HT-29 (cell line): Measurements from ENCODE around the gene KHDC1L. TPM values are rescaled to one million over a fixed set of nuclear protein-coding genes. Genes with fewer than 3 reads are reported as not detected.
"Not testable (repeated sequence)": the region's sequence is repeated elsewhere in the genome, so short reads cannot be mapped to it uniquely, and the experiment has no call there.

Source experiments
- DNase-seq: peaks from one replicate; pipeline ENCODE4 v3.0.0-alpha.2; 2015; ENCODE audit warnings: low spot score
- total RNA-seq: library from RNA; depleted of rRNA; stranded (reverse); fragments of >200 nt; shearing (Covaris generic); gene quantifications from 2 replicates; pipeline ENCODE4 v1.2.3, GENCODE V29; 2014; rRNA removed

The KHDC1L gene, protein sequence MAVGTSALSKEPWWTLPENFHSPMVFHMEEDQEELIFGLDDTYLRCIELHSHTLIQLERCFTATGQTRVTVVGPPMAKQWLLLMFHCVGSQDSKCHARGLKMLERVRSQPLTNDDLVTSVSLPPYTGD
- total RNA-seq: not detected in 2 replicates

DNA sequence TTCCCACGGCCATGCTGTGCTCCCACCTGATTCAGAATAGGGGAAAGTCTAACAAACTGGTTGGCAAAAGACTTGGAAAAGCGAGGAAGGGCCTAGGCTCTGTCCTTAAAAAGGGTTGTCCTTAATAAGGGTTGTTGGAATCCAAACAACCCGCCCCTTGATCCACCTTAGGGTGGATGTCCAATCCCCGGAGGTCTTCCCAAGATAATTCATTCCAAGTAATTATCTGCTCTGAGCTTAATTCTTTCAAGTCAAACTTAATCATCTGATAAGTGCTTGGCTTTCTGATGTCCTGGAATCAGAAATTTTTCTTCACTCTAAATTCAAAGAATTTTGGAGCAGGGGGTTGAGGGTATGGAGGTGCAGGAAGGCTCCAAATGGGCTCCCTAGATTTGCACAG, at the start of gene KHDC1L:
Gene KHDC1L (minus strand): TSS at position 101 of the 400 bp plus-strand sequence. CDS start 88 bp downstream, at position 13.
- DNase-seq: no peak

DNA sequence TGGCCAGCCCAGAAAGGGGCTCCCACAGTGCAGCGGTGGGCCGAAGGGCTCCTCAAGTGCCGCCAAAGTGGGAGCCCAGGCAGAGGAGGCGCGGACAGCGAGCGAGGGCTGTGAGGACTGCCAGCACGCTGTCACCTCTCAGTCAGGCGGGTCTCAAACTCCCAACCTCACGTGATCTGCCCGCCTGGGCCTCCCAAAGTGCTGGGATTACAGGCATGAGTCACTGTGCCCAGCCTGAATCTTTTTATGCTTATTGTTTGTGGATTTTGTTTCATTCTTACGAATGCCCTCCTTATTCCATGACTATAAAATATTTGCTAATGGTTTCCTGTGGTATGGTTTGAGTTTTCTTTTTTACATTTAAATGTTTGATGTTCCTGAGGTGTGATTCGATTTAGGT, 44.0 kb upstream of the KHDC1L start:
- not testable (repeated sequence) for DNase-seq

DNA sequence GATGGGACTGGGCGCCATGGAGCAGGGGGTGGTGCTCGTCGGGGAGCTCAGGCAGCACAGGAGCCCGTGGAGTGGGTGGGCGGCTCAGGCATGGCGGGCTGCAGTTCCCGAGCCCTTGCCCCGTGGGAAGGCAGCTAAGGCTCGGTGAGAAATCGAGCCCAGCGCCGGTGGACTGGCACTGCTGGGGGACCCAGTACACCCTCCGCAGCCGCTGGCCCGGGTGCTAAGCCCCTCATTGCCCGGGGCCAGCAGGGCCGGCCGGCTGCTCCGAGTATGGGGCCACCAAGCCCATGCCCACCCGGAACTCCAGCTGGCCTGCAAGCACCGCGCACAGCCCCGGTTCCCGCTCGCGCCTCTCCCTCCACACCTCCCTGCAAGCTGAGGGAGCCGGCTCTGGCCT, 43.6 kb upstream of the KHDC1L start:
- DNase-seq: not testable (repeated sequence)

DNA sequence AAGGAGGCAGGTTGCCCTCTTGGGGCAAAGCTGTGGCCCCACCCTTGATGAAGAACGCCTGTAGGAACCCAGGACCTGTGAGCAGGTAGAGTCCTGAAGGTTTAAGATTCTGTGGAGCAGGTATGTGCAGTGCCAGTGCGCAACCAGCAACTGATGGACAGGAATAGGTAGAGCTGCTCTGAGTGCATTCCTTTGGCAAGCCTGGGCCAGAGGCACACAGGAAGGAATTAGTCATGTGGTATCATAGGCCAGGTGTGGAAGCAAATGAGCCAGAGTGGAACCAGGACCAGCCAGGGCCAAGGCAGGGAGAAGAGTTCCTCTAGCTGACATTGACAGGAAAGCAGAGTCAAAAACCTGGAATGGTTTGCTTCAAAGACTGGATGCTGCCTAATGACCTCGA, 39.1 kb upstream of the KHDC1L start:
- DNase-seq: peak; percentile 5

DNA sequence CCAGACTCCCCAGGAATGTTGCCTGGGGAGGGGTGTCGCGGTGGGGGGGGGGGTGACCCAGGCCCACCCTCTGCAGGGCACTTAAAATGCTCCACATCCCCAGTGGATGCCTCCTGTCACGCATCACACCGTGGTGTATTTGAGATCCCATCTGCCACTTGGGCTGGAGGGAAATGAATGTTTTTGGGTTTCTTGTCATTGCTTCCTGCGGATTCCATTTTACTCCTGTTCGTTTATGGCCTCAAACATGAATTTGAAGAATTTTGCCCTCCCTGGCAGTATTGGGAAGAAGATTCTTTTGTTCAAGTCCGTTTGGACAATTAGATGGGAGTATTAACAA, 38.2 kb upstream of the KHDC1L start:
- no peak for DNase-seq

DNA sequence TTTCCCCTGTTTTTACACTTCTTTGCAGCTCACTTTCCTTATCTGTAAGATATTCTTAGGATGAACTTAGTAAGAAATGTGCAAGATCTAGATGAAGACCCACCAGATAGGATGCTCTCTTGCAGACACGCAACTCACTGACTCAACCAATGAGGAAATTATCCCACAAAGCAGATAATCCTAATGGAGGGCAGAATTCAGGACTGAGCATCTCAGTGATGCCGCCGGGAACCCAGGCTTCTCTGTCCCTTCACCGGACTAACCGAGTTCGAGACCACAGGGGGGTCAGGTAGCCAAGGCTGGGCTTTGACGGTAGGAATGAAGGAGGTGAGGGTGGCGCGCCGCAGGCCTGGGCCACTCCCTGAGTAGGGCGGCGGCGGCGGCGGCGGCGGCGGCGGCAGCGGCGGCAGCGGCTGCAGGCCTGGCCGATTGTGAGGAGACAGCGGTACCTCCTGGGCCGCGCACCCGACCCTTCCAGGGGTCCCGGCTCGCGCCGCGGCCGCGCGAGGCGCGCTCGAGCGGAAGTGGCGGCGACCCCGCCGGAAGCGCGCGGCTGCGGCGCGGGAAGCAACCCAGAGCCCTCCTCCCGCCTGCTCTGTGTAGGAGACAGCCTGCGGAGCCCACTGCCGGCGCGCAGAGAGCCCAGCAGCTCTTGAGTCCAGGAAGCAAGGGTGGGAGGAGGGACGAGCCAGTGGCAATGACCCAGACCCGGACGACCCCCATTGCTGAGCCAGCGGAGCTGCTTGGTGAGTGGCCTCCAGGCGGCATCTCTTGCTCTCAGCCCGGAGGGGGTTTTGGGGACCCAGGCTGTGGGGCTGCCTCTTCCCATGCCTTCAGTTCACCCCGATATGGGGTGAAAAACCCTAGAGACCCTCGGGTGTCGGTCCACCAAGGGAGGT, 37.6 kb upstream of the KHDC1L start, which contains the start of gene KHDC1:
Gene KHDC1 (minus strand): TSS at position 526 of the 899 bp plus-strand sequence. CDS start 20,679 bp downstream, outside the sequence.
- no peak for DNase-seq

DNA sequence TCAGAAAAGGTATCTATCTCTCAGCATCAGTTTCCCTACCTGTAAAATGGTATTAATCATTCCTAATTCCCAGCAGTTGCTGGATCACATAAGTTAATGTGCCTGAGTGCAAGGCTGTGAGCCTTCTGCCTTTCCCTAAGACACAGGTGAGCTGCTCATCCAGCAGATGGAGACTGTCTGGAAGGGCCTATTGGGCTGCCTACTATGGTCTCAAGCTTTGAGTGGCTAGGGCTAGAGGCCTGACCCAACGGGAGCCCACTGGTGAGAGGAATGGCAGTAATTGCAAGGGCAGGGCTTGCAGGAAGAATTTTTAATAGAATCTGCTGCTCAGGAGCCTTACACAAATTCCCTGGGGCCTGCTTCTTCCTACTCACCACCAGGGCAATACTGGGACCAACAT, 33.4 kb upstream of the KHDC1L start:
- peak; percentile 1 for DNase-seq

DNA sequence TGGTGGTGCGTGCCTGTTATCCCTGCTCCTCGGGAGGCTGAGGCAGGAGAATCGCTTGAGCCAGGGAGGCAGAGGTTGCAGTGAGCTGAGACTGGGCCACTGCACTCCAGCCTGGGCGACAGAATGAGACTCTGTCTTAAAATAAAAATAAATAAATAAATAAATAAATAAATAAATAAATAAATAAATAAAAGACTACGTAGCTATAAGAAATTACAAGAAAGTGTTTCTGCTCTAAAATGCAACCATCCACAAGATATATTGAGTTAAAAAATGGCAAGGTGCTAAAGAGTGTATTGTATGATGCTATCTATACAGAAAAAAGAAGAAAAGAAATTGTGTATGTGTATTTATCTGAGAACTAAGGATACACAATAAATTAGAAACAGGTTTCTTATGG, 29.0 kb upstream of the KHDC1L start:
- DNase-seq: not testable (repeated sequence)

DNA sequence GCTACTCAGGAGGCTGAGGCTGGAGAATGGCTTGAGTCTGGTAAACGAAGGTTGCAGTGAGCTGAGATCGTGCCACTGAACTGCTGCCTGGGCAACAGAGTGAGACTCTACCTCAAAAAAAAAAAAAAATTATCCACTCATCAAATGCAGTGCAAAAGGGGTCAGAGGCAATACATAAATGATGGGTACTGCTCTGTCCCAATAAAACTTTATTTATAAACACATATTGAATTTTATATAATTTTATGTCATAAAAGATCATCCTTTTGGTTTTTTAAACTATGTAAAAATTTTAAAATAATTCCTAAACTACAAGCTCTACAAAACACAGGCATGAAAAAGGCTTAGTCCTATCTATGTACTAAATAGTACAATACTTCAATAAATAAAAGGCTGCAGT, 27.4 kb upstream of the KHDC1L start:
- DNase-seq: no peak

DNA sequence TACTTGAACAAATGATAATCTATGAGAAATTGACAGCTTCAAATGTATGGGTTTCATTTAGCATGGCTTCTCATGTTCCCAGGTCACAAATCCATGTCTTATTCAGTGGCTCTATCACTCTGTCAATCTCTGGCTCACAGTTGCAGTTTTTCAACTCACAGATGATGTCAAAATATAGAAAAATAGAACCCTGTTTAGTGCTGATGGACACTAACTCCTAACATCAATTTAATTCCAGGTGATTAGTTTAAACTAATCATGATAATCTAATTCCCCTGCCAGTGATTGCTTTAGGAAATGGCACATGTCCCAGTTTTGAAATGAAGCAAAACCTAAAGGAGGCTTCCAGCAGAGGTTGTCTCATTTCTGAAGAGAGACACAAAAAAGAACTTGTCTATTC, 24.7 kb upstream of the KHDC1L start:
- DNase-seq: no peak

DNA sequence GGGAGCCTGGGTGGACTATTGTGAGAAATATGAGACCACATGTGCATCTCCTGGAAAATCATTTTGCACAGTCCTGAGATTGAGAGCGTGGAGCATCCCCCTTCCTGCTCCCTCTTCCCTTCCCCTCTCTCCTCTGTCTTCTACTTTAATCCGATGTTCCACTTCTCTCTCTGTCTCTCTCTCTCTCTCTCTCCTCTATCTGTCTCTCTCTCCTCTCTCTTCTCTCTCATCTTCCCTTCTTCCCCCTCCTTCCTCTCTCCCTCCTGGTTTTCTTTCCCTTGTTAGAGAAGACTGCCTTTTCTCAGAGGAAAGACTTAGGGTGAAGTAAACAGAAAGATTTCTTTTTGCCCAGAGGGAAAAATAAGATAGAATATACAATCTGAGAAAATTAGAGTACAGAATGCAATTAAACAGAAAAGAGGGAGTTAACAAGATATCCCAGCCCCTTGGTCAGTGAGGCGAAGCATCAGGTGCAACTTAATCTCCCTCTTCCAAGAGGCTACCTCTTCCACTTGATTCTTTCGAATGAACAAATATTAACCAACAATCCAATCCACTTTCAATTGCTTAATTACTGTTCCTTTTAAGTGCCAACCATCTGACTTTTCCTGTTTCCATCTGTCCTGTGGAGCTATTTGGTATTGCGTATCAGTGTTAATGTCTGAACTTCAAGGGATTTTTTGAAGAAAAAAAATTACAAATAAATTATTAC, 23.1 kb upstream of the KHDC1L start:
- no peak for DNase-seq

DNA sequence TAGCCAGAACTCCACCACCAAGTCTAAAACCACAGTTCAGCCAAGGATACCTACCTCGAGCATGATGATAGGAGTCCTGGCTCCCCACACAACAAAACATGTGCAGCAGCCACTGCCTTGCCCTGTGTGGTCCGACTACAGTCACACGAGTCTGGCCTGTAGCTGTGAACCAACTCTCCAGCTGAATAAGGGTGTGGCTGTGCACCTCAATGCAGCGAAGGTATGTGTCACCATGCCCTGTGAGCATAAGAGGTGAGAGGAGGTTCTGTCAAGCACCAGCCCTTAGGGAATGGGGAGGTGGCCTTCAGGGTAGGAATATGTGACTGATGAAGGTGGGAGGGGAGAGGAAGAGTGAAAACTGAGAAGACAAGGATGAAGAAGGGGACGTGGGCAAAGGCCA, 16.7 kb upstream of the KHDC1L start:
- DNase-seq: no peak

DNA sequence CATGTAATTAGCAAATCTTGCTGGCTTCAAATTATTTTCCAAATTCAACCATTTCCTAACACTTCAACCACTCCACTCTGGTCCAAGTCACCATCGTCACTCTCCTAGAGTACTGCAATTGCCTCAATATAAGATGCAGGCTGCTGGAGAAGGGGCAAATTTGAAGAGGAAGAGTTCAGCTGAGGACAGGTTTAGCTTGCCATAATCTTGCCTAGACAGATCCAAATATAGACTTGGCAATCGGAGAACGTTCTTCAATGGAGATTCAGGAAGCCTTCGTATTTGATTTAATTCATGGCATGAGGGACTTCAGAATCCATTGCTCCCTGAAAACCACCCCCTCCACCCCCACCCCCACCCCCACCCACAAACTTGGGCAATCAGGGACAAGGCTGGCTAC, 15.4 kb upstream of the KHDC1L start:
- no peak for DNase-seq

DNA sequence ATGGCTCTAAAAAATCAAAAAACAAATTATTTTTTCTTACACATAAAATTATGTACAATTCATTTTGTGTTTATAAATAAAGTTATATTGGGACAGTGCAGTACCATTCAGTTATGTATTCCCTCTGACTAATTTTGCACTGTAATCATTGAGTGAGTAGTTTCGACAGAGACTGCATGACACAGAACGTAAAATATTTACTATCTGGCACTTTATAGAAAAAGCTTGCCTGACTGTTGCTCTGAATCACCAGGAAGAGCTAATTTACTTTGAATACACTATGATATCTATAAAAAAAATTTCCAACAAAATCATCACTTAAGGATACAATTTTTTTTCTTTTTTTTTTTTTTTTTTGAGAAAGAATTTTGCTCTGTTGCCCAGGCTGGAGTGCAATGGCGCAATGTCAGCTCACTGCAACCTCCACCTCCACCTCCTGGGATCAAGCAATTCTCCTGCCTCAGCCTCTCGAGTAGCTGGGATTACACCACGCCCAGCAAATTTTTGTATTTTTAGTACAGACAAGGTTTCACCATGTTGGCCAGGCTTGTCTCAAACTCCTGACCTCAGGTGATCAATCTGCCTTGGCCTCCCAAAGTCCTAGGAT, 11.0 kb upstream of the KHDC1L start:
- DNase-seq: no peak

DNA sequence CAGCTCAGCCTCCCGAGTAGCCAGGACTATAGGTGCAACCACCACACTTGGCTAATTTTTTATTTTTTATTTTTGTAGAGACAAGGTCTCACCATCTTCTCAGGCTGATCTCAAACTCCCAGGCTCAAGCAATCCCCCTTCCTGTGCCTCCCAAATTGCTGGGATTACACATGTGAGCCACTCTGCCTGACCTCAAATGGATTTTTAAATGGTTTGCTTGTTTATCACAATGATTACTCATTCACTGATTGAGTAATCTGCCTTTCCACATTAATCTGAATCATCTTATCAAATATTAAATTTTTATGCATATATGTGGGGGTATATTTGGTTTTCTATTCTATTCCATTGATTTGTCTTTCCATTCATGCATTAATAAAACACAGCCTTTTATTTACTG, 9.4 kb upstream of the KHDC1L start:
- DNase-seq: no peak

DNA sequence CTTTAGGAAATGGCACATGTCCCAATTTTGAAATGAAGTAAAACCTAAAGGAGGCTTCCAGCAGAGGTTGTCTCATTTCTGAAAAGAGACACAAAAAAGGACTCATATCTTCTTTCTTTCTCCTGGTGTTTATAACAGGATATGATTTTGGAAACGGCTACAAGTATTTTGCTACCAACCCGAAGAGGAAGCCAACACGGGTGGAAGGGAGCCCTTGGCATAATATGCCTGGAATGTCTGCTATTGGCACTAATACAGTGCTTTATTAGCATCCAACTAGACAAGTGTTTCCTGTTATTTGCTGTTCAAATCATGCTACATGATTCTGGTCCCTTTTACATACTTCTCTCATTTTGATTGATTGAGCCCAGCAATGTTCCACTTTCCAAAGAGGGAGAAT, 8.7 kb upstream of the KHDC1L start:
- not testable (repeated sequence) for DNase-seq

DNA sequence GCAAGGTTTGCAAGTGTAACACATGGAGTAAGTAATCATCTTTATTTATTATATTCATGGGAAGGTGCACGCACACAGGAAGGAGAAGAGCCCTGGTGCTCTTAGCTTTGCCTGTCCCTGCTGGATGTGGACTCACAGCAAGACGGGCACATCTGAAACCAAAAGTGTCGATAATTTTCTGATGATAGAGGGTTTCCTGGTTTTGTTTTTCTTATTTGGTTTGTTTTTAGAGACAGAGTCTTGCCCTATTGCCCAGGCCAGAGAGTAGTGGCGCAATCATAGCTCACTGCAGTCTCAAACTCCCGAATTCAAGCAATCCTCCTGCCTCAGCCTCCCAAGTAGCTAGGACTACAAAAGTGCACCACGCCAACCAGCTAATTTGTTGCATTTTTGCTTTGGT, 7.8 kb upstream of the KHDC1L start:
- no peak for DNase-seq

DNA sequence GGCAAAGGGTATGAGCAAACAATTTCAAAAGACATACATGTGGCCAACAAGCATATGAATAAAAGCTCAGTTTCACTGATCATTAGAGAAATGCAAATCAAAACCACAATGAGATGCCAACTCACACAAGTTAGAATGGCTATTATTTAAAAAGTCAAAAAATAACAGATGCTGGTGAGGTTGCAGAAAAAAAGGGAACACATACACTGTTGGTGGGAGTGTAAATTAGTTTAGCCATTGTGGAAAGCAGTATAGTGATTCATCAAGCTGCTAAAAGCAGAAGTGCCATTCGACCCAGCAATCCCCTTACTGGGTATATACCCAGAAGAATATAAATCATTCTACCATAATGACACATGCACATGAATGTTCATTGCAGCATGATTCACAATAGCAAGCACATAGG, 6.7 kb upstream of the KHDC1L start:
- DNase-seq: no peak

DNA sequence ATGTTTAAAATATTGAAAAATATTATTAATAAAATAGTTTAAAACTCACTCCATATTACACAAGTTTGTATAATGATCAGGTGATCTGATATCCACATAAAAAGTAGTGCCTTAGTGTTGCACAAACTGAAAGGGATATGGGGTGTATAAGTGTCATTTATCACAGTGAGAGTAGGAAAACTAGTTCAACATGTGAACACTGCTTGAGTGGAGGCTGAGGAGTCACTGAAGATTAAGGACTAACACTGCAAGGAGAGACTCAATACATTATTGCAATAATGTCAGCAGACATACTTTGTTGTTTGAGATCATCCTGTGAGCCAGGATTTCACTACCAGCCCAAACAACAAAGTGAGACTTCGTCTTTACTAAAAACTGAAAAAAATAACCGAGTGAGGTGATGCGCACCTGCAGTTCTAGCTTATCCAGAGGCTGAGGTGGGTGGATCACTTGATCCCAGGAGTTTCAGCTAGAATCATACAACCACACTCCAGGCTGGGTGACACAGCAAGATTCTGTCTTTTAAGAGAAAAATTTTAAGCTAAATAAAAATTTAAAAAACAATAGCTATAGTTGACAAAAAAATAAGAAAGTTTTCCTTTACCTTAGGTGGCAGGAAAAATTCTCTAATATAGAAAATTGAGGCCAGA, 2.4 kb upstream of the KHDC1L start:
- DNase-seq: no peak

DNA sequence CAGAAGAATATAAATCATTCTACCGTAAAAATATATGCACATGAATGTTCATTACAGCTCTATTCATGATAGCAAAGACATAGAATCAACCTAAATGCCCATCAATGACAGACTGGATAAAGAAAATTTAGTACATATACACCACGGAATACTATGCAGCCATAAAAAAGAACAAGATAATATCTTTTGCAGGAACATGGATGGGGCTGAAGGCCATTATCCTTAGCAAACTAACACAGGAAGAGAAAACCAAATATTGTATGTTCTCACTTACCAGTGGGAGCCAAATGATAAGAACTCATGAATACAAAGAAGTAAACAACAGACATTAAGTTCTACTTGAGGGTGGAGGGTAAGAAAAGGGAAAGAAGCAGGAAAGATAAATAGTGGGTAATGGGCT, 8.4 kb downstream of the KHDC1L start:
- no peak for DNase-seq

DNA sequence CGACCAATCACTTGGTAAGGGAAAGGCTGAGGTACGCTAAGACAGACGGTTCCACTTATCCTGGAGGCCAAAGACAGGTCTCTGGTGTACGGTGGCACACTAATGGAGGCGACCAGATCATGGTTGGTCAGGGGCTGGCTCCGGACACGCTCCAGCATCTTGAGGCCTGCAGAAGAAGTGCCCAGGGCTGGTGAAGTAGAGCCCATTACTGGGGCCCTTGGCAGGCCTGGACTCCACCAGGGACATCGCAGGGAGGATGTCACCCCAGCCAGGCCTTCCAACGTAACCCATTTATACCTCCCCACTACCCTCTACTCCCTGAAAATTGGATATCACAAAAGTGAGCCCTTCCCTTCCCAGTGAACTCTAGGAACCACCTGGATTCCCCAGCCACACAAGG, 16.2 kb downstream of the KHDC1L start:
- DNase-seq: no peak
